Activated T-cell treated with anti-CD3 and anti-CD28 coated beads, Interleukin-2, amount 50 U/mL, for 24 hours (primary cell): Measurements from ENCODE around the gene RNF224.
A peak's percentile ranks its signal among the peaks of the same experiment; 100 is the strongest.

Experiments used
- DNase-seq: peaks from one replicate; pipeline ENCODE4 v3.0.0-alpha.2; 2020
- H3K27ac Mint-ChIP-seq: 2 replicates; pipeline ENCODE4 v1.8.0; 2020; ENCODE audit warnings: mild to moderate bottlenecking, mixed read lengths
- H3K27me3 Mint-ChIP-seq: 2 replicates; pipeline ENCODE4 v1.8.0; 2020; ENCODE audit warnings: mixed read lengths
- H3K36me3 Mint-ChIP-seq: 2 replicates; pipeline ENCODE4 v1.8.0; 2020; ENCODE audit warnings: low read depth, mixed read lengths
- H3K4me1 Mint-ChIP-seq: 2 replicates; pipeline ENCODE4 v1.8.0; 2020; ENCODE audit warnings: low read depth, mixed read lengths
- H3K4me3 Mint-ChIP-seq: 2 replicates; pipeline ENCODE4 v1.8.0; 2020; ENCODE audit warnings: mild to moderate bottlenecking, moderate library complexity, mixed read lengths
- H3K9me3 Mint-ChIP-seq: 2 replicates; pipeline ENCODE4 v1.8.0; 2020; ENCODE audit warnings: mixed read lengths

Gene RNF224

DNA sequence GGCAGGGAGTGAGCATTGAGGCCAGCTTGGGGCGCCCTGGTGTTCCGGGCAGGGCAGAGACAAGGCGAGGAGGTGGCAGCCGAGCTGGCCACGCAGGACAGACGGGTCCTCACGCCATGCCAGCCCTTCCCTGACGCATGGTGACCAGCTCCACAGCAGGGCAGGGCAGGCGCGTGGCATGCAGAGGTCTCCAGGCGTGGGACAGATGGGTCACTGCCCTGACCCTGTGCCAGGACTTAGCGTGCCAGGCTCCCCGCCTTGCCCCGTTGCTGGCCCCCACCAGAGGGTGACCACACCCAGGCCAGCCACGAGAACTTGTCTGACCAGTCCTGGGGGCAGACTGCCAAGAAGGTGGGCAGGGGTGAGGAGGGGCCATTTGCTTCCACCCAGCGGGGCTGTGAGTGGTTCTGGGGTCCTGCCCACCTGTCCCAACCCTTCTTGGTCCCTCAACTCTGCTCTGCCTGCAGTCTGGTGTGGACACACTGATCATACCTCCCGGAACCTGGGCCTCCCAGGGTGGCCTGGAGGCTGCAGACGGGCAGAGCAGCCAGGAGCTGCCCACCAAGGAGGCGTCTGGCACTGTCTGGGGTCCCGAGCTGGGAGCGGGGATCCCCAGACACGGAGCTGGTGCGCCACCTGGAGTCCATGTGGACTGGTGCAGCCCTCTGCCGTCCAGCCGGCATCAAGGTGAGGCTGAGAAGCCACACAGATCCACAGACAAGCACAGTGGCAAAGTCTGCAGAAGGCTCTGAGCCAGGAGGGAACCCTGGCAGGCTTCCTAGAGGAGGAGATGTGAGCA lies at the start of gene RNF224:
Gene RNF224, plus strand, starts transcription at position 449 of the 799 bp plus-strand sequence. CDS start 834 bp downstream, outside the sequence.
- DNase-seq, result peak; percentile 88
- peaks cover 17% of the 10 kb centered on the region for H3K27me3 Mint-ChIP-seq
- H3K4me3 Mint-ChIP-seq, result no peak within 1 kb of the TSS
- no peaks in the 10 kb centered on the region for H3K9me3 Mint-ChIP-seq
- H3K27ac Mint-ChIP-seq, result no peak within 1 kb of the TSS
- H3K4me1 Mint-ChIP-seq, result peaks cover 13% of the 10 kb centered on the region
- H3K36me3 Mint-ChIP-seq, result no peaks in the 10 kb centered on the region

DNA sequence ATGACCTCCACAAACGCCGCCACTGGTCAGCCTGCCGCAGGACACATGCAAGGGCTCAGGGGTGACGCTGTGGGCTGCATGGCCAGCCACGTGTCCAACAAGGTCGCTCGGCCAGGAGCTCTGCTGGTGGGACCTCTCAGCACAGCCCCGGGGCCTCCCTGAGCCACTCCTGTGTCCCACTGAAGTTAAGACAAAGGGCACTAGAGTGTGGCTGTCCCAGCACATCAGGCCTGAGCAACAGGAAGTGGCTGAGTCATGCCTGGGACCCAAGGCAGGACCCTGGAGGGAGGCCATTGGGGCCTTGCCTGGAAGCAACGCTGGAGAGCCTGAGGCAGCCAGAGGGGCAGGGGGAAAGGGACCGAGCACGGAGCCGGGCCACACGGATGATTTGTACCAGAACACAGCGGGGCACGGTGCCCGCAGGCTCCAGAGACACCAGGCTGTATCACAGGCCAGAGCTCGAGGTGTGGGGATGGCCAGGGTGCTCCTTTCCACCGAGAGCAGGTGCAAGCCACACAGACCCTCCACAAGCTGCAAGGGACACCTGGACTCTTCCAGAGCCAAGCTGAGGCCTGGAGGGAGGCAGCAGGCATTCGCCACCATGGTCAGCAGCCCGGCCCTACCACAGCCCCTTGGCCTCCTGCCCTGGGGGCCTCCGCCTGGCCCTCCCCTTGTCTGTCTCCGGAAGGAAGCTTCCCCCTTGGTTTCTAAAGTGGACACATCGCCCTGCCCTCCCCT lies 48.9 kb upstream of the RNF224 start:
- H3K9me3 Mint-ChIP-seq, result no peaks in the 10 kb centered on the region
- no peak overlapping the region for H3K27ac Mint-ChIP-seq
- H3K27me3 Mint-ChIP-seq, result peaks cover 6% of the 10 kb centered on the region
- DNase-seq, result no peak
- H3K4me3 Mint-ChIP-seq, result no peak overlapping the region
- peaks cover 7% of the 10 kb centered on the region for H3K4me1 Mint-ChIP-seq
- peaks cover 51% of the 10 kb centered on the region for H3K36me3 Mint-ChIP-seq

DNA sequence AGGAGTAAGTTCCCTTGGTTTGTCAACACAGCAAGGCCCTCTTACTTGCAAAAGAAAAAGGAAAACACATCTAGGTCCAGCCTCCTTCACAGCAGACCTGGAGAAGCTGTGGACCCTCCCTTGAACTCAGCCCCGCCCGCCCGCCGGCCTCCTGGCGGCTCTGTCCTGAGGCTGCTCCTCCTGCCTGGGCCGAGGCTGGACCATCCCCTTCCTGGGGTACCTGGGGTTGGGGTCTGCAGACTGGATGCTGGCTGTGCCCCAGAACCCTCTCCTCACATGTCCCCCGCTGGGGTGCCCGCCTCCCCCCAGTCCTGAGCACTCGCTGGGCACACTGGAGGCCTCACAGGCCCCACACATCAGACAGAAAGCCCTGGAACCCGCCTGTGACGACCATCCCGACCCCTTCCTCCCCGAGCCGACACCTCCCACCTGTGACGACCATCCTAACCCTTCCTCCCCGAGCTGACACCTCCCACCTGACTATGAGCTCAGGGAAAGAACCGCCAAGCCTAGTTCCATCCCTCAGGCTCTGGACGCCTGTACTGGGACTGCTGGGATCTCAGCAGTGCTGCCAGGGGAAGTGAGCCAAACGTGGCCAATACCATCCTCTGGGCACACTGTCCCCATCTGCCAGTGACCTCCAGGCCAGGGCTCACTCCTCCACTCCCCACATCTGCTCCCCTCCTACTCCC lies 48.2 kb upstream of the RNF224 start:
- Mint-ChIP-seq H3K4me1 (peaks cover 7% of the 10 kb centered on the region), H3K27ac (no peak overlapping the region), H3K27me3 (peaks cover 1% of the 10 kb centered on the region), H3K4me3 (no peak overlapping the region), H3K36me3 (peaks cover 58% of the 10 kb centered on the region), H3K9me3 (no peaks in the 10 kb centered on the region)
- no peak for DNase-seq

DNA sequence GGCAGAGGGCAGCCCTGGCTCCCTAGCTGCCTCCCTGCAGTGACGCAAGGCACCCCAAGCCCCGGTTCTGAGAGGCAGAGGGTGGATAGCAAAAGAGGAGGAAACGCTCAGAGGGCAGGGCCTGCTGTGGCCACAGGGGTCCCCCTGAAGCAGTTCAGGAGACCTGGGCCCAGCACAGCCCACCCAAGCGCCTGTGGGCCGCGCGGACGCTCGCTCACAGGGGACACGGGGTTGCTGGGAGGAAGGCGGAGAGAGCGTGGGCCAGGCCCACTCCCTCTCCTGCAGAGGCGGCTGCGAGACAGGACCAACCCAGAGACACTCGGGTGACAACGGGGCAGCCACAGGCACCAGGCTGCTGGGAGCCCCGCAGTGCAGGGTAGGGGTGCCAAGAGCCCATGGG lies 47.5 kb upstream of the RNF224 start:
- H3K4me1 Mint-ChIP-seq, result peaks cover 4% of the 10 kb centered on the region
- no peak overlapping the region for H3K27ac Mint-ChIP-seq
- peaks cover 64% of the 10 kb centered on the region for H3K36me3 Mint-ChIP-seq
- H3K9me3 Mint-ChIP-seq, result no peaks in the 10 kb centered on the region
- DNase-seq, result no peak
- no peaks in the 10 kb centered on the region for H3K27me3 Mint-ChIP-seq
- H3K4me3 Mint-ChIP-seq, result no peak overlapping the region

DNA sequence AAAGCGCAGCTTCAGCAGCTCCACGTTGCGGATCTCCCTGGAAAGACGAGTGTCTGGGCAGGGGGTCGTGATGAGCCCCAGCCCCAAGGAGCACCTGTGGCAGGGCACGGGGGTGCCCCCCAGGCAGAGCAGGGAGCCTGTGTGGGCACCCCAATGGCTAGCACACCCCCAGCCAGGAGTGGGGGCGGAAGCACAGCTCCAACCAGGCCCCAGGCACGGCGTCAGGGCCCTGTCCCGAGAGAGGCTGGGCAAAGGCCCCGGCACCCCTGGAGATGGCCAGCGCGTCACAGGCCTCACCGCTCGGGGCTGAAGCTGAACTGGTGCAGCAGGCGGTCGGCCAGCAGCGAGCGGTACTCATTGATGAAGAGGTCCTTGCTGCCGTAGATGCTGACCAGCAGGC lies 46.8 kb upstream of the RNF224 start:
- H3K27me3 Mint-ChIP-seq, result no peaks in the 10 kb centered on the region
- no peaks in the 10 kb centered on the region for H3K9me3 Mint-ChIP-seq
- peaks cover 5% of the 10 kb centered on the region for H3K4me1 Mint-ChIP-seq
- no peak for DNase-seq
- H3K27ac Mint-ChIP-seq, result no peak overlapping the region
- H3K36me3 Mint-ChIP-seq, result peaks cover 68% of the 10 kb centered on the region
- H3K4me3 Mint-ChIP-seq, result no peak overlapping the region

DNA sequence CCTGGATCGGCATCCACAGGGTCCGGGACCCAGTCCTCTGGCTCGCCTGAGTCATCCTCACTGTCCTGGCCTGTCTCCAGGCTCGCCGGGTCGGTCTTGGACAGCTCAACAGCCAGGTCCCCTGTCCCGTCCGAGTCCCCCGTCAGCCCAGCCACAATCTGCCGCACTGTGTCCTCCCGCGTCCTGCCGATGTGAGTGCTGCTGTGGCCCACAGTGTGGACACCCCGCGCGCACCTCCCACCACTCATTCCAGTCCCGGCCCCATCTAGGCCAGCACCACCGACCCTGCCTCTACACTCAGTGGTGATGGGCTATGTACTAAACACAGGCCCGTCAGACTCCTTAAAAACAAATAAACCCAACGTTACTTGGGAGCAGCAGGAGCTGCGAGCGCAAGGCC lies 45.6 kb upstream of the RNF224 start:
- no peak overlapping the region for H3K27ac Mint-ChIP-seq
- no peaks in the 10 kb centered on the region for H3K27me3 Mint-ChIP-seq
- H3K4me1 Mint-ChIP-seq, result peaks cover 16% of the 10 kb centered on the region
- no peak overlapping the region for H3K4me3 Mint-ChIP-seq
- H3K9me3 Mint-ChIP-seq, result no peaks in the 10 kb centered on the region
- peaks cover 79% of the 10 kb centered on the region for H3K36me3 Mint-ChIP-seq
- DNase-seq, result no peak

DNA sequence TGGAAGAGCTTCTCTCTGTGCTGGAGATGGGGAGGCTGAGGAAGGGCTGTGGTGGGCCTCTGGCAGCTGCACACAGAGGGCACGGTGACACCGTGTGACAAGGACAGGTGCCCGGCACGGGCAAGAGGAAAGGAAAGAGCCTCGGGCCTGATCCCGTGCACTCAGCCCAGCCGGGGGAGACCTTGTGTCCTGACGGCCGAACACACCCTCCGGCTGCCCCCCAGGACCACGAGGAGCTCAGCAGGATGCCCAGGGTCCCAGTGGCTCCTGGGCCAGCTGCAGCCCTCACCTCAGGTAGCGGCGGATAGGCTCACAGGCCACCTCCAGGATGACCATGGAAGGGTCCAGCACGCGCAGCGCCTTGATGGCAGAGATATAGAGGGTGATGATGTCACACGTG lies 44.5 kb upstream of the RNF224 start:
- no peak for DNase-seq
- H3K27me3 Mint-ChIP-seq, result no peaks in the 10 kb centered on the region
- no peak overlapping the region for H3K27ac Mint-ChIP-seq
- H3K4me3 Mint-ChIP-seq, result no peak overlapping the region
- H3K9me3 Mint-ChIP-seq, result no peaks in the 10 kb centered on the region
- H3K36me3 Mint-ChIP-seq, result peaks cover 84% of the 10 kb centered on the region
- H3K4me1 Mint-ChIP-seq, result peaks cover 26% of the 10 kb centered on the region

DNA sequence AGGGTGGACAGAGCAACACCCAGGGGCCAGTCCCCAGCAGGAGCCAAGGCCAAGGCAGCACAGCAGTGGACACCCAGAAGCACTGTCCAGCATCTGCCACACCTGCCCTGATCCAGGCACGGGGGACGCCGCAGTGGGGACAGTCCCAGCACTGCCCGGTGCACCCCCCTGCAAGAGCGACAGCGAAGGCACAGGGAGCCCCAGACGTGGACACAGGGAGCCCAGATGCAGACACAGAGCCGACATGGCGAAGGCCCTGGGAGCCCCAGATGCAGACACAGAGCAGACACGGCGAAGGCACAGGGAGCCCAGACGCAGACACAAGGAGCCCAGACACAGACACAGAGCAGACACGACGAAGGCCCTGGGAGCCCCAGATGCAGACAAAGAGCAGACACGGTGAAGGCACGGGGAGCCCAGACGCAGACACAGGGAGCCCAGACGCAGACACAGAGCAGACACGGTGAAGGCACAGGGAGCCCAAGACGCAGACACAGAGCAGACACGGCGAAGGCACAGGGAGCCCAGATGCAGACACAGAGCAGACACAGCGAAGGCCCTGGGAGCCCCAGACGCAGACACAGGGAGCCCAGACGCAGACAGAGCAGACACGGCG lies 43.2 kb upstream of the RNF224 start:
- Mint-ChIP-seq H3K27ac (no peak overlapping the region), H3K4me3 (no peak overlapping the region), H3K36me3 (peaks cover 83% of the 10 kb centered on the region), H3K9me3 (no peaks in the 10 kb centered on the region), H3K4me1 (peaks cover 29% of the 10 kb centered on the region), H3K27me3 (no peaks in the 10 kb centered on the region)
- no peak for DNase-seq

DNA sequence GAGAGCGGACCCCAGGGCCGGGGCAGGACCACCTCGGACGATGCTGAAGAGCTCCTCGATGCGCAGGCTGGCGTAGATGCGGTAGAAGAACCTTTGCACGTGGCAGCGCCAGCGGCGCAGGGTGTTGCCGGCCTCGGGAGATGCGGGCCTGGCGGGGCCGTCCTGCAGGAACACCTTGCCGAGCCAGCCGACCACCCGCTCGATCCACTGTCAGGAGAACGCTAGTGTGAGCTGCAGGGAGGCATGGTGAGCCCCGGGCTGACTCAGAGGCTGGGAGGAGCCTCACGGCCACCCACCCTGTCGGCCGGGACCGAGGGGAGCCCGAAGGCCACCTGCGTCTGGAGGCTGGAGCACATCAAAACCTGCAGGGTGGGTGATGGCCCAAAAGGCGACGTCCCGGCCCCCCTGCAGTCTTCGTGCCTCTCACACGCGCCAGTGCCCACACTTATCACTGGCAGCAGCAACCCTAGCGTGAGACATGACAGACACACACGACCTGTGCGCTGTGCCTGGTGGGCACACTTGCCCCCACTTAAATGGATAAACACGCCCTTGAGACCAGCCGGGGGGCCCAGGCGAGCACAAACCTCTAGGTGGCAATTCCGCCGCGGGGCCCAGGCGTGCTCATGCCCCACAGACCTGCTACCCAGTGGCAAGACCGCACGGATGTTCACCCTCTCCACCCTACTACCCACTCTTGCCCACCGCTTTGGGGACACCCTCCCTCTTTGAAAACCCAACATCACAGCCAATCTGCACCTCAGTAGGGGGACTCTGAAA lies 42.2 kb upstream of the RNF224 start:
- H3K4me1 Mint-ChIP-seq, result peaks cover 39% of the 10 kb centered on the region
- peaks cover 82% of the 10 kb centered on the region for H3K36me3 Mint-ChIP-seq
- H3K27ac Mint-ChIP-seq, result no peak overlapping the region
- no peak for DNase-seq
- no peaks in the 10 kb centered on the region for H3K27me3 Mint-ChIP-seq
- no peak overlapping the region for H3K4me3 Mint-ChIP-seq
- no peaks in the 10 kb centered on the region for H3K9me3 Mint-ChIP-seq

DNA sequence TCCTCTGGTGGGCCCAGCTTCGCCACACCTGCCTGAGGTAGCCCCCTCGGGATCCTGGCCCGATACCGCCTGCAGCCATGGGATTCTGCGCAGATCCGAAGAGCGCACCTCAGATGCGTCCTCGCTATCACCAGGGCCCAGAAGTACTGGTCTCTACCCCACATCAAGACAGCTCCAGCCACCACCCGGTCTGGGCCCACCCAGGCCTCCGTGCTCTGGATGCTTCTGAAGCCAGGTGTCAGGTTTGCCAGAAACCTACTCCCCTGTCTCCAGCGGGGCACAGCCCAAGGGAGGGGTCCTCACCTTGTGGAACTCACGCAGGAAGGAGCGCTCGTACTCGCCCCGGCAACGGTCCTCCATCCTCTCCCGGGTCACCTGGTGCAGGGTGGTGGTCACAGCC lies 41.4 kb upstream of the RNF224 start:
- Mint-ChIP-seq H3K27ac (no peak overlapping the region), H3K4me3 (peak overlapping the region; percentile 96), H3K27me3 (no peaks in the 10 kb centered on the region), H3K9me3 (no peaks in the 10 kb centered on the region), H3K4me1 (peaks cover 46% of the 10 kb centered on the region), H3K36me3 (peaks cover 86% of the 10 kb centered on the region)
- no peak for DNase-seq

DNA sequence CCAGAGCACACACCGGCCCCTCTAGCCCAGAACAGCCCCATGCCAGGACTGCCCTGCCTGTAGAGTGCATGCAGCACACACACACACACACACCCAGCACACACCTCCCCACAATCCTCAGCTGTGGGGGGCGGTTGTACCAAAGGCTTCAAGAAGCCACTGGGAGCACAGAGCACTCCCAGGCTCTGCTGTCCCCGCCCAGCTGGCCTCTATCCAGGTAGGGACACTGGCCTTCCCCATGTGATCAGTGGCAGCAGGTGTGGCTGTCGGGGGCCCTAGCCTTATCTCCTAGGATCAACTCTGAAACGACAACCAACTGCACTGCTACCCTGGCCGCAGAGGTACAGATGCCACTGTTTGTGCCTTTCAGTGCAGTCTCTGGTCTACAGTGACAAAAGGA lies 40.9 kb upstream of the RNF224 start:
- H3K36me3 Mint-ChIP-seq, result peaks cover 86% of the 10 kb centered on the region
- no peak for DNase-seq
- H3K4me3 Mint-ChIP-seq, result peak overlapping the region; percentile 96
- no peaks in the 10 kb centered on the region for H3K9me3 Mint-ChIP-seq
- H3K27ac Mint-ChIP-seq, result peak overlapping the region; percentile 68
- H3K4me1 Mint-ChIP-seq, result peaks cover 49% of the 10 kb centered on the region
- H3K27me3 Mint-ChIP-seq, result no peaks in the 10 kb centered on the region

DNA sequence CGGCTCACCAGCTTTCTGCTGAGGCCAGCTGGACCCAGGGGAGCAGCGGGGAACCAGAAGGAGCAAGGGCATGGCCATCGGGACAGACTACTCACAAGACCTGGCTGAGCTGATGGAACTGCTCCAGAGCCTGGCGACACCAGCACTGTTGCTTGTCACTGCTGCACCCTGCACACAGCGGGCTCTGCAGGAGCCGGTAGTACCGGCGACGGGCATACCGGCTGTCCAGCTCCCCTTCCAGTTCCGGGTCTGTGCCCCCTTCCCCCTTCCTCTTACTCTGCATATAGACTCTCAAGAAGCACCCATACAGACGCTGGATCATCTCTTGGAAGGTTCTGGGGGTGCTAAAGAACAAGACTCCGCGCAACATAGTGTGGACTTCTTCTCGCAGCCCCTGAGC lies 39.9 kb upstream of the RNF224 start:
- H3K36me3 Mint-ChIP-seq, result peaks cover 79% of the 10 kb centered on the region
- peak overlapping the region; percentile 93 for H3K27ac Mint-ChIP-seq
- no peaks in the 10 kb centered on the region for H3K9me3 Mint-ChIP-seq
- no peak for DNase-seq
- H3K4me3 Mint-ChIP-seq, result peak overlapping the region; percentile 96
- H3K27me3 Mint-ChIP-seq, result no peaks in the 10 kb centered on the region
- peaks cover 49% of the 10 kb centered on the region for H3K4me1 Mint-ChIP-seq

DNA sequence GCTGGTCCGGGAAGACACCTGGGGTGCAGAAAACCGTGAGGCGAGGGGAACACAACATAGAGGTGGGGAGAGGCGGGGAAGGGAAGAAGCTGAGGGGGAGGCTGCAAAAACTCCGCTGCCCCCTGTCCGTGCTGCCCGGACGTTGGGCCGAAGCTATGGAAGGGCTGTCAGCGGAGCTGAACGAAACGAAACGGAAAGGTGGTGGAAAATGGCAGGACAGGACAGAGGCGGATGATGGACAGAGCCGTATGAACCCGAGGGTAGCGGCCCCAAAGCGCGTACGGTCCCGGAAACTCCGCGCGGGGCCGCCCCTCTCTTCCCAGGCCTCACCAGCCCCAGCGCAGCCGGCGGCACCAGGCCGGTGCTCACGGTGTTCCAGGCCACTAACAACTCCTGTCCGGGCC lies 39.2 kb upstream of the RNF224 start:
- no peak for DNase-seq
- Mint-ChIP-seq H3K27me3 (no peaks in the 10 kb centered on the region), H3K36me3 (peaks cover 74% of the 10 kb centered on the region), H3K4me1 (peaks cover 49% of the 10 kb centered on the region), H3K4me3 (peak overlapping the region; percentile 96), H3K27ac (peak overlapping the region; percentile 93), H3K9me3 (no peaks in the 10 kb centered on the region)
